Measurements from ENCODE around the gene CCL21. TPM values are rescaled to one million over a fixed set of nuclear protein-coding genes. Genes with fewer than 3 reads are reported as not detected.
"Not testable (repeated sequence)": the region's sequence is repeated elsewhere in the genome, so short reads cannot be mapped to it uniquely, and the experiment has no call there.

CCL21 gene
- total RNA-seq, 2 experiments from 2014 or later = not detected

GRCh38 chr9:34723141-34723540 lies 13.2 kb upstream of the CCL21 start:
- H3K9me3 Mint-ChIP-seq = no peaks in the 10 kb centered on the region
- CTCF ChIA-PET = no interaction called here

GRCh38 chr9:34719769-34720025 lies 9.8 kb upstream of the CCL21 start:
- H3K4me3 Mint-ChIP-seq; H3K9me3 Mint-ChIP-seq; DNase-seq; H3K36me3 Mint-ChIP-seq (ENCODE audit: low read depth); H3K27me3 Mint-ChIP-seq (ENCODE audit: low read depth); intact Hi-C loops (cut with micrococcal nuclease); H3K4me1 Mint-ChIP-seq (ENCODE audit: low read depth); H3K27ac Mint-ChIP-seq; CTCF ChIA-PET: not testable (repeated sequence)

More at GRCh38 chr9:34723141-34723540, 13.2 kb upstream of the CCL21 start:
- Mint-ChIP-seq H3K36me3 (ENCODE audit: low read depth) (no peaks in the 10 kb centered on the region), H3K4me3 (no peak overlapping the region), H3K27me3 (ENCODE audit: low read depth) (no peaks in the 10 kb centered on the region), H3K4me1 (ENCODE audit: low read depth) (no peaks in the 10 kb centered on the region), H3K27ac (no peak overlapping the region)
- intact Hi-C loops (cut with micrococcal nuclease) = no loop called here
- no peak for DNase-seq

- Mint-ChIP-seq H3K36me3 (ENCODE audit: low read depth) (no peaks in the 10 kb centered on the region), H3K4me3 (no peak overlapping the region), H3K27ac (no peak overlapping the region), H3K9me3 (no peaks in the 10 kb centered on the region), H3K4me1 (ENCODE audit: low read depth) (no peaks in the 10 kb centered on the region), H3K27me3 (ENCODE audit: low read depth) (no peaks in the 10 kb centered on the region)
- no peak for DNase-seq
- intact Hi-C loops (cut with micrococcal nuclease) = no loop called here
- CTCF ChIA-PET = no interaction called here
These were observed 9.3 kb upstream of the CCL21 start for GRCh38 chr9:34719021-34719768.

- no peak for DNase-seq
- Mint-ChIP-seq H3K36me3 (ENCODE audit: low read depth) (no peaks in the 10 kb centered on the region), H3K27me3 (ENCODE audit: low read depth) (no peaks in the 10 kb centered on the region), H3K4me3 (no peak overlapping the region), H3K27ac (no peak overlapping the region), H3K9me3 (no peaks in the 10 kb centered on the region), H3K4me1 (ENCODE audit: low read depth) (no peaks in the 10 kb centered on the region)
- intact Hi-C loops (cut with micrococcal nuclease) = no loop called here
- CTCF ChIA-PET = no interaction called here
These were observed 8.2 kb upstream of the CCL21 start for GRCh38 chr9:34717996-34718614.

- no peak overlapping the region for H3K27ac Mint-ChIP-seq
- no peaks in the 10 kb centered on the region for H3K27me3 Mint-ChIP-seq (ENCODE audit: low read depth)
- H3K36me3 Mint-ChIP-seq (ENCODE audit: low read depth) = no peaks in the 10 kb centered on the region
- no peak for DNase-seq
- CTCF ChIA-PET = no interaction called here
- H3K4me1 Mint-ChIP-seq (ENCODE audit: low read depth) = no peaks in the 10 kb centered on the region
- H3K9me3 Mint-ChIP-seq = no peaks in the 10 kb centered on the region
- intact Hi-C loops (cut with micrococcal nuclease) = no loop called here
- H3K4me3 Mint-ChIP-seq = no peak overlapping the region
These were observed 6.8 kb upstream of the CCL21 start for GRCh38 chr9:34716711-34717110.

GRCh38 chr9:34715639-34716215 lies 5.8 kb upstream of the CCL21 start:
- intact Hi-C loops (cut with micrococcal nuclease) = no loop called here
- Mint-ChIP-seq H3K36me3 (ENCODE audit: low read depth) (no peaks in the 10 kb centered on the region), H3K9me3 (no peaks in the 10 kb centered on the region), H3K27ac (no peak overlapping the region), H3K27me3 (ENCODE audit: low read depth) (no peaks in the 10 kb centered on the region), H3K4me3 (no peak overlapping the region), H3K4me1 (ENCODE audit: low read depth) (no peaks in the 10 kb centered on the region)
- no peak for DNase-seq
- CTCF ChIA-PET = no interaction called here

GRCh38 chr9:34714007-34714406 lies 4.1 kb upstream of the CCL21 start:
- CTCF ChIA-PET = interaction anchor here (1.1 to 1.2 kb wide), 2 partner anchors 12 to 215 kb away, joined by 4 read pairs; no protein-coding TSS in a partner anchor
- Mint-ChIP-seq H3K4me3 (no peak overlapping the region), H3K36me3 (ENCODE audit: low read depth) (no peaks in the 10 kb centered on the region)

GRCh38 chr9:34712140-34712539 lies 2.2 kb upstream of the CCL21 start:
- no peak for DNase-seq
- Mint-ChIP-seq H3K27ac (no peak overlapping the region), H3K4me3 (no peak overlapping the region), H3K9me3 (no peaks in the 10 kb centered on the region), H3K36me3 (ENCODE audit: low read depth) (no peaks in the 10 kb centered on the region), H3K4me1 (ENCODE audit: low read depth) (no peaks in the 10 kb centered on the region), H3K27me3 (ENCODE audit: low read depth) (no peaks in the 10 kb centered on the region)
- CTCF ChIA-PET = no interaction called here
- intact Hi-C loops (cut with micrococcal nuclease) = no loop called here

More at GRCh38 chr9:34714007-34714406, 4.1 kb upstream of the CCL21 start:
- no peaks in the 10 kb centered on the region for H3K9me3 Mint-ChIP-seq
- no peak for DNase-seq
- intact Hi-C loops (cut with micrococcal nuclease) = no loop called here
- no peak overlapping the region for H3K27ac Mint-ChIP-seq
- no peaks in the 10 kb centered on the region for H3K4me1 Mint-ChIP-seq (ENCODE audit: low read depth)
- H3K27me3 Mint-ChIP-seq (ENCODE audit: low read depth) = no peaks in the 10 kb centered on the region

GRCh38 chr9:34709196-34709978 lies 549 bp downstream of the CCL21 start:
- CTCF ChIA-PET = interaction anchor here (1.1 to 1.6 kb wide), 3 partner anchors 7 to 45 kb away, joined by 3 to 4 read pairs (median 3); no protein-coding TSS in a partner anchor
- Mint-ChIP-seq H3K9me3 (no peaks in the 10 kb centered on the region), H3K27ac (no peak overlapping the region), H3K4me1 (ENCODE audit: low read depth) (no peaks in the 10 kb centered on the region), H3K36me3 (ENCODE audit: low read depth) (no peaks in the 10 kb centered on the region), H3K27me3 (ENCODE audit: low read depth) (no peaks in the 10 kb centered on the region), H3K4me3 (no peak overlapping the region)
- DNase-seq = no peak
- intact Hi-C loops (cut with micrococcal nuclease) = no loop called here

GRCh38 chr9:34707130-34707529 lies 2.8 kb downstream of the CCL21 start:
- no peaks in the 10 kb centered on the region for H3K9me3 Mint-ChIP-seq
- no peaks in the 10 kb centered on the region for H3K36me3 Mint-ChIP-seq (ENCODE audit: low read depth)
- intact Hi-C loops (cut with micrococcal nuclease) = no loop called here
- peaks cover under 1% of the 10 kb centered on the region for H3K4me1 Mint-ChIP-seq (ENCODE audit: low read depth)
- H3K27ac Mint-ChIP-seq = no peak overlapping the region
- CTCF ChIA-PET = interaction anchor here (0.6 to 0.8 kb wide), 2 partner anchors 9 to 61 kb away, joined by 3 read pairs; no protein-coding TSS in a partner anchor
- no peak overlapping the region for H3K4me3 Mint-ChIP-seq
- no peaks in the 10 kb centered on the region for H3K27me3 Mint-ChIP-seq (ENCODE audit: low read depth)
- no peak for DNase-seq

- intact Hi-C loops (cut with micrococcal nuclease) = loop anchor here (1.0 to 5.0 kb wide), 8 partner anchors 27 to 410 kb away; partner anchors contain the start of genes DNAJB5, ENHO, GALT and RPP25L
- Mint-ChIP-seq H3K9me3 (no peaks in the 10 kb centered on the region), H3K27me3 (ENCODE audit: low read depth) (peaks cover 5% of the 10 kb centered on the region), H3K4me1 (ENCODE audit: low read depth) (peaks cover 7% of the 10 kb centered on the region), H3K36me3 (ENCODE audit: low read depth) (no peaks in the 10 kb centered on the region), H3K4me3 (peak overlapping the region; percentile 69), H3K27ac (no peak overlapping the region)
- DNase-seq = peak; percentile 90
- CTCF ChIA-PET = interaction anchor here (0.5 to 4.8 kb wide), 43 partner anchors 8 to 1169 kb away, joined by 3 to 65 read pairs (median 4); partner anchors contain the start of genes CCL19, CCL21, CCL27 and DCTN3
These were observed 7.9 kb downstream of the CCL21 start for GRCh38 chr9:34701769-34702736.
